GM10248 (cell line): ENCODE results near the gene GGTA1.

ENCODE experiments used
- CTCF ChIA-PET: fragments of 300-600 bp; sonication (Branson Sonifier 250); formaldehyde crosslinking; extraction: SDS; loops from one replicate; lab custom pipeline; 2021; ENCODE audit warnings: antibody characterized with exemption; lab: Yijun Ruan, JAX
- POLR2A ChIA-PET: fragments of 350-650 bp; sonication (Branson Sonifier 250); formaldehyde crosslinking; extraction: SDS; loops from one replicate; lab custom pipeline; 2020; ENCODE audit warnings: antibody characterized with exemption; lab: Yijun Ruan, JAX
- DNase-seq: peaks from one replicate; pipeline ENCODE4 v3.0.0; 2012; ENCODE audit errors: extremely low spot score
- TF ChIP-seq, protein P1 (sequence below): IDR thresholded peaks from 2 replicates; pipeline ENCODE4 v1.5.1; 2012; ENCODE audit warnings: mild to moderate bottlenecking, low read depth; ENCODE audit errors: extremely low read depth, missing control alignments, control extremely low read depth

Gene GGTA1

DNA sequence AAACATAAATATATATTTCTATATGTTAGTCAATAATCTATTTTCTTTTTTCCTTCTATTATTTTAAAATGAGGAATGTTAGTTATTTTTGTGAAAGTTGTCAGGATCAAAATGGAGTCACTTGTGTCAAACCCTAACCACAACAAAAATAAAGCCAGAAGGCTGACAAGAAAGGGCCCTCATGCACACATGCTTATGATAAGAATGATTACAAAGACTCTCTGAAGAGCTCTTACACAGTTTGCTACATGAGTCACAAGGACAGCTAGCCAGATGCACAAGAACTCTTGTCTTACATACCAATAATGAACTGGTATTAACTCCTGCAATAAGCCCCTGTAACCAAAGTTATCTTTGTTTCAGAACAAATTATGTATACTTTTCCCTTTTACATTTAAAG is 64.7 kb downstream of the GGTA1 start:
- ChIA-PET CTCF (interaction anchor here (0.9 kb wide), 1 partner anchor 111 kb away, joined by 3 read pairs; no protein-coding TSS in a partner anchor), POLR2A (no interaction called here)
- no peak for DNase-seq
- TF ChIP-seq, protein P1, sequence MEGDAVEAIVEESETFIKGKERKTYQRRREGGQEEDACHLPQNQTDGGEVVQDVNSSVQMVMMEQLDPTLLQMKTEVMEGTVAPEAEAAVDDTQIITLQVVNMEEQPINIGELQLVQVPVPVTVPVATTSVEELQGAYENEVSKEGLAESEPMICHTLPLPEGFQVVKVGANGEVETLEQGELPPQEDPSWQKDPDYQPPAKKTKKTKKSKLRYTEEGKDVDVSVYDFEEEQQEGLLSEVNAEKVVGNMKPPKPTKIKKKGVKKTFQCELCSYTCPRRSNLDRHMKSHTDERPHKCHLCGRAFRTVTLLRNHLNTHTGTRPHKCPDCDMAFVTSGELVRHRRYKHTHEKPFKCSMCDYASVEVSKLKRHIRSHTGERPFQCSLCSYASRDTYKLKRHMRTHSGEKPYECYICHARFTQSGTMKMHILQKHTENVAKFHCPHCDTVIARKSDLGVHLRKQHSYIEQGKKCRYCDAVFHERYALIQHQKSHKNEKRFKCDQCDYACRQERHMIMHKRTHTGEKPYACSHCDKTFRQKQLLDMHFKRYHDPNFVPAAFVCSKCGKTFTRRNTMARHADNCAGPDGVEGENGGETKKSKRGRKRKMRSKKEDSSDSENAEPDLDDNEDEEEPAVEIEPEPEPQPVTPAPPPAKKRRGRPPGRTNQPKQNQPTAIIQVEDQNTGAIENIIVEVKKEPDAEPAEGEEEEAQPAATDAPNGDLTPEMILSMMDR = no peak

DNA sequence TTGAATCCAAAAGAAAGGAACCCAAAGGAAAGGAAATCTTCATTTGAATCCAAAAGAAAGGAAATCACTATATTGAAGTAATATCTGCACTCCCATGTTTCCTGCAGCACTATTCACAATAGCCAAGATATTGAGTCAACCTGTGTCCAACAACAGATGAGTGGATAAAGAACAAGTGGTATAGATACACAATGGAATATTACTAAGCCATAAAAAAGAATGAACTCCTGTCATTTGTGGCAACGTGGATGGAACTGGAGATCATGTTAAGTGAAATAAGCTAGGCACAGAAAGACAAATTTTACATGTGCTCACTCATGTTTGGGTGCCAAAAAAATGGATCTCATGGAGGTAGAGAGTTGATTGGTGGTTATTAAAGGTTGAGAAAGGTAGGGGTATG is 71.7 kb downstream of the GGTA1 start:
- ChIA-PET CTCF (no interaction called here), POLR2A (no interaction called here)
- TF ChIP-seq, protein P1 = no peak
- DNase-seq = no peak

DNA sequence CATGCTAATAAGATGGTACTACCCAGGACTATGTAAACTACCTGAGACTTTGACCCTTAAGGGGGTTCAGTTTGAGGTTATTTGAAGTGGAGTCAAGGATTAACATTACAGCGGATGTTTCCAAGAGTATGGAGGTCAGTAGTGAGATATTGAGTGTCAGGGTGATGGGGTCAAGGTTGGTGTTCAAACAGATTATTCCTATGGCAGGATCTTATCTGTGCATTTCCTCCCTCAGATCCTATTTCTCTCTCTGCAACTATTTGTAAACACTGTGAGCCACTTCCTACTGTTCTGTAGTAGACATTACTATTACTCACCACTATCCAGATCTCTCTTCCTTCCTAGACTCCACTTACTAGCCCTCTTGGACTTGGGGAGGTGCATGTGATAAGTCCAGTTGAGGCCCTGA is 75.6 kb downstream of the GGTA1 start:
- ChIA-PET CTCF (no interaction called here), POLR2A (no interaction called here)
- TF ChIP-seq, protein P1 = no peak
- no peak for DNase-seq

DNA sequence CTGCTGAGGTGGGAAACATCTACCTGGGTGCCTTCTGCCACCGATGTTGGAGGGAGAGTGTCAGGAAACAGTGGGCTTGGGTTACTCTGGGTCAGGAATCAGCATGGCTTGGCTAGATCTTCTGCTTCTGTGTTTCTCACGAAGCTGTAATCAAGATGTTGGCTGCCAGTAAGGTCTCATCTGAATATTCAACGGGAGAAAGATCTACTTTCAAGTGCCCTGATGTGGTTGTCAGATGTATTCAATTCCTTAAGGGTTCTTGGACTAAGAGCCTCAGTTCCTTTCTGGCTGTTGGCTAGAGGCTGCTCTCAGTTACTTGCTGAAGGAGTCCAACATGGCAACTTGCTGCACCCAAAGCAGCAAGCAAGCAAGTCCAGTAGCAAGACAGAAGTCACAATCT is 87.7 kb downstream of the GGTA1 start:
- TF ChIP-seq, protein P1 = no peak
- no peak for DNase-seq
- ChIA-PET CTCF (interaction anchor here (0.8 to 8.0 kb wide), 4 partner anchors 8 to 199 kb away, joined by 3 to 46 read pairs (median 4); no protein-coding TSS in a partner anchor), POLR2A (no interaction called here)

DNA sequence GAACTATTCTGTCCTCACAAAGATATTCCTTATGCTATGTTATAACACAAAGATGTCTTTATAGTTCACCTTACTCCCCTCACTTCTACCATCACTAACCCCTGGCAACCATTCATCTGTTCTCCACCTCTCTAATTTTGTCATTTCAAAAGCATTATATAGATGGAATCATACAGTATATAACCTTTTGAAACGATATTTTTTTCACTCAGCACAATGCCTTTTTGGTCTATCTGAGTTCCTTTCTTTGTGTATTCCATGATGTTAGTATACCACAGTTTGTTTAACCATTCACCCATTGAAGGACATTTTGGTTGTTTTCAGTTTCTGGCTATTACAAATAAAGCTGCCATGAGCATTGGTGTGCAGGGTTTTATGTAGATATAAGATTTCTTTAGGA is 93.7 kb downstream of the GGTA1 start:
- DNase-seq = no peak
- ChIA-PET CTCF (interaction anchor here (8.0 kb wide), 1 partner anchor 86 kb away, joined by 46 read pairs; no protein-coding TSS in a partner anchor), POLR2A (no interaction called here)
- TF ChIP-seq, protein P1 = no peak
